Type B pancreatic cell (in vitro differentiated cells): Measurements from ENCODE around the gene MAD1L1. TPM values are rescaled to one million over a fixed set of nuclear protein-coding genes. Genes with fewer than 3 reads are reported as not detected.

Source experiments
- DNase-seq: peaks from one replicate; pipeline ENCODE4 v3.0.0; 2021; ENCODE audit warnings: mixed read lengths; ENCODE audit not compliant: unreplicated experiment; ENCODE audit errors: extremely low spot score
- H3K27ac Mint-ChIP-seq: 2 replicates; pipeline ENCODE4 v1.8.0; 2021; ENCODE audit warnings: mild to moderate bottlenecking, mixed read lengths
- H3K27me3 Mint-ChIP-seq: 2 replicates; pipeline ENCODE4 v1.8.0; 2021; ENCODE audit warnings: mixed read lengths
- H3K36me3 Mint-ChIP-seq: 2 replicates; pipeline ENCODE4 v1.8.0; 2021; ENCODE audit warnings: mixed read lengths
- H3K4me1 Mint-ChIP-seq: one replicate; pipeline ENCODE4 v1.8.0; 2021; ENCODE audit warnings: mixed read lengths; ENCODE audit not compliant: unreplicated experiment
- H3K4me3 Mint-ChIP-seq: 2 replicates; pipeline ENCODE4 v1.8.0; 2021; ENCODE audit warnings: mild to moderate bottlenecking, mixed read lengths
- H3K9me3 Mint-ChIP-seq: 2 replicates; pipeline ENCODE4 v1.8.0; 2021; ENCODE audit warnings: mixed read lengths
- total RNA-seq: library from RNA; stranded (reverse); gene quantifications from 2 replicates; pipeline ENCODE4 v1.2.1, GENCODE V29; 2021; ENCODE audit warnings: low replicate concordance
- TF ChIP-seq, protein P1 (sequence below): fragments of 200-600 bp; sonication (generic); conservative IDR thresholded peaks from 2 replicates; pipeline ENCODE4 v1.5.0; 2021; ENCODE audit warnings: antibody characterized with exemption, mild to moderate bottlenecking

MAD1L1 gene
- total RNA-seq, 1 donor from 2014 or later: 40.7 TPM

DNA sequence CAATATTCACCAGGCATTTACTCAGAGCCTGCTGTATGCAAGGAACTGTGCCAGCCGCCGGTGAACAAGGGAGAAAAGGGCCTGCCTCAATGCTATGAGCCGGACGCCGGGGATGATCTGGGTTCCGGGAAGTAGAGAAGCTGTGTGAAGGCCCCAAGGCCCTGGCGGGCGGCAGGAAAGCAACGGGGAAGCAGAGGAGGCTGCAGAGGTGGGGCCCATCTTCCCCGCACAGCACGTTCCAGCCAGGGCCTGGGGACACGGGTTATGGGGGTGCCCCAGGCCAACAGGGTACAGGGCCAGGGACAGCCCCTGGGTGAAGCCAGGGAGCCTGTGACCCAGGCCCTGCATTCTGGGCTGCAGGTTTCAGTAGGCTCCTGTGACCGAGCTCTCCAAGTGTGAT lies 179.3 kb downstream of the MAD1L1 start:
- H3K9me3 Mint-ChIP-seq: no peaks in the 10 kb centered on the region

DNA sequence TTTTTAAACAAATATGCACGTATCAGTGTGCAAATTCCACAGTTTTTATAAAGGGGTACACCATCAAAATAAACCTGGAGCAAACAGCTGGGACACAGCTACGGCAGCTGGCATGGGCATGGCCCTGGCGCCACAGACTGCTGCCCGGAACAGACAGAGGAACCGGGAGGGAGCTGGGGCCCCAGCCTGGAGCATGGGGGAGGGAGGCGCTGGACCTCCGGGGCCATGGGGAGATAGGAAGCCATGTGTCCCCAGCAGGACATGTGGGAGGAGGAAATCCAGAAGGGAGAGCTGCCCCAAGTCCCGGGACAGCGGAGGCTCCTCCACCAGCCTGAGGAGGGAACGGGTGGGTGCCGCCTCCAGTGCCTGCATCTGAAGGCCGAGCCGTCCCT lies 180.1 kb downstream of the MAD1L1 start:
- TF ChIP-seq, protein P1, sequence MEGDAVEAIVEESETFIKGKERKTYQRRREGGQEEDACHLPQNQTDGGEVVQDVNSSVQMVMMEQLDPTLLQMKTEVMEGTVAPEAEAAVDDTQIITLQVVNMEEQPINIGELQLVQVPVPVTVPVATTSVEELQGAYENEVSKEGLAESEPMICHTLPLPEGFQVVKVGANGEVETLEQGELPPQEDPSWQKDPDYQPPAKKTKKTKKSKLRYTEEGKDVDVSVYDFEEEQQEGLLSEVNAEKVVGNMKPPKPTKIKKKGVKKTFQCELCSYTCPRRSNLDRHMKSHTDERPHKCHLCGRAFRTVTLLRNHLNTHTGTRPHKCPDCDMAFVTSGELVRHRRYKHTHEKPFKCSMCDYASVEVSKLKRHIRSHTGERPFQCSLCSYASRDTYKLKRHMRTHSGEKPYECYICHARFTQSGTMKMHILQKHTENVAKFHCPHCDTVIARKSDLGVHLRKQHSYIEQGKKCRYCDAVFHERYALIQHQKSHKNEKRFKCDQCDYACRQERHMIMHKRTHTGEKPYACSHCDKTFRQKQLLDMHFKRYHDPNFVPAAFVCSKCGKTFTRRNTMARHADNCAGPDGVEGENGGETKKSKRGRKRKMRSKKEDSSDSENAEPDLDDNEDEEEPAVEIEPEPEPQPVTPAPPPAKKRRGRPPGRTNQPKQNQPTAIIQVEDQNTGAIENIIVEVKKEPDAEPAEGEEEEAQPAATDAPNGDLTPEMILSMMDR: no peak
- H3K27me3 Mint-ChIP-seq: no peaks in the 10 kb centered on the region
- H3K4me3 Mint-ChIP-seq: no peak overlapping the region
- no peak for DNase-seq
- peaks cover 20% of the 10 kb centered on the region for H3K4me1 Mint-ChIP-seq
- no peaks in the 10 kb centered on the region for H3K9me3 Mint-ChIP-seq
- H3K27ac Mint-ChIP-seq: no peak overlapping the region
- H3K36me3 Mint-ChIP-seq: peaks cover 6% of the 10 kb centered on the region

More for the DNA sequence above, 179.3 kb downstream of the MAD1L1 start:
- TF ChIP-seq, protein P1: no peak
- no peak overlapping the region for H3K27ac Mint-ChIP-seq
- H3K36me3 Mint-ChIP-seq: peaks cover 4% of the 10 kb centered on the region
- peaks cover 18% of the 10 kb centered on the region for H3K4me1 Mint-ChIP-seq
- no peak for DNase-seq
- no peak overlapping the region for H3K4me3 Mint-ChIP-seq
- H3K27me3 Mint-ChIP-seq: no peaks in the 10 kb centered on the region

DNA sequence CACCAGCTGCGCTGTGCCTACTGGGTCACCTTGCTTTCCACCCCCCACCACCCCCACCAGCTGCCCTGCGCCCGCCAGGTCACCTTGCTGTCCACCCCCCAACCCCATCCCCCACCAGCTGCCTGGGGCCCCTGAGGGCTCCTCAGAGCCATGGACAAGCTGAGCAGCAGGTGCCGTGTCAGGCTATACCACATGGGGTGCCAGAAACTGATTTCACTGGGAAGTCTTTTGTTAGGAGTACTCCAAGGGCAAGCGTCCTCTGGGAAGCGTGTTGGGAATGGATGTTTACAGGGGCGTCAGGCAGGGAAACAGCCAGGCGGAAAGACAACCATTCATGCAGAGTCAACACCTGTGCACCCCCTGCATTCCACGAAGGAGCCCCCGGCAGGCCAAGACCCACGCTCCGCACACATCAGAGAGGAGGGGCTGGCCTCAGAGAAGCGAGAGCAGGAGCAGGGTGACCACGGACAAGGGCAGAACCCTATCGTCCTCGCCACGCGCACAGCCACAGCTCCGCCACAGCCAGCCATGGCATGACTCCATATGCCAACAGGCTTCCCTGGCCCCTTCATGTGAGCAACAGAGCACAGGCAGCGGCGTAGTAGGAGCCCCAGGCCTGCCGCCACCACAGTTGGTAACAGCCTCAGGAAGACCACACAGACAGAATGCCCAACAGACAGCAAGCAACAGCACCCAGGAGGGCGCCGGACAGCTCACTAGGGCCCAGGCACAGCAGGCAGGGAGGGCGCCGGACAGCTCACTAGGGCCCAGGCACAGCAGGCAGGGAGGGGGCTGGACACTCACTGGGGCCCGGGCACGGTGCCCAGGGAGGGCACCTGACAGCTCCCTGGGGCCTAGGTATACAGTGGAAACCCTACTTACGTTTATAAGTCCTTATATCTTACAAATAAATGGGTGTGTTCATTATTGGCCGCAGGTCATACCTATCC lies 180.8 kb downstream of the MAD1L1 start:
- Mint-ChIP-seq H3K36me3 (peaks cover 3% of the 10 kb centered on the region), H3K4me3 (no peak overlapping the region), H3K9me3 (no peaks in the 10 kb centered on the region), H3K4me1 (peaks cover 25% of the 10 kb centered on the region), H3K27ac (no peak overlapping the region), H3K27me3 (no peaks in the 10 kb centered on the region)
- no peak for DNase-seq
- TF ChIP-seq, protein P1: no peak

DNA sequence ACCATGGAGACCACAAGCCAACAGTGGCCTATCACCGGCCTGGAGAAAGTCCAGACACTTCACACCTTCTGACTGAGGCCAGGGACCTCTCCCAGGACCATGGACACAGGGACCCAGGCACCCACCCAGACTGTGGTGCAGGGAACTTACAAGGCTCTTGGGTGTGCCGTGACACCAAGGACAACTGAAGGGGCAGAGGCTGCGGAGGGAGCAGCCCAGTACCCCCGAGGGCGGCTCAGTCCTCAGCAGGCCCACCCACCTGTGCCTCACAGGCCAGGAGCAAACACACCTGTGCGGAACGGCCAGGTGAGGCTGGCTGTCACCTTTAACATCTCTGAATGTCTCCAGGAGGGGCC lies 182.3 kb downstream of the MAD1L1 start:
- H3K36me3 Mint-ChIP-seq: peaks cover 3% of the 10 kb centered on the region
- DNase-seq: no peak
- TF ChIP-seq, protein P1: no peak

DNA sequence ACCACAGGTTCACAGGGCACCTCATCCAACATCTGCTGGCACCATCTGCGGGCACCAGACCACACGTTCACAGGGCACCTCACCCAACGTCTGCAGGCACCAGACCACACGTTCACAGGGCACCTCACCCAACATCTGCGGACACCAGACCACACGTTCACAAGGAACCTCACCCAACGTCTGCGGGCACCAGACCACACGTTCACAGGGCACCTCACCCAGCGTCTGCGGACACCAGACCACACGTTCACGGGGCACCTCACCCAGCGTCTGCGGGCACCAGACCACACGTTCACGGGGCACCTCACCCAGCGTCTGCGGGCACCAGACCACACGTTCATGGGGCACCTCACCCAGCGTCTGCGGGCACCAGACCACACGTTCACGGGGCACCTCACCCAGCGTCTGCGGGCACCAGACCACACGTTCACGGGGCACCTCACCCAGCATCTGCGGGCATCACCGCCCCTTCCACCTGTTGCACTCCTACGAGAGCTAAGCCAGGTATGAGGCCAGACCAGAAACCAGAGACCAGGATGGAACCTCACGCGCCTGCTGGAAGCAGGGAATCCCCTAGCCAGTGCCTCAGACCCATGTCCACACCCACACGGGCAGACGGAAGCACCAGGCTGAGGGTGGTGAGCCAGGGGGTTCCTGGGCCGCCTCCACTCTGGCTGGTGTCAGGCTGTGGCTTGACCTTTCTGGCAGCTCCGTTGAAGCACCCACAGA lies 182.8 kb downstream of the MAD1L1 start:
- no peak overlapping the region for H3K4me3 Mint-ChIP-seq
- no peak for DNase-seq
- TF ChIP-seq, protein P1: no peak
- H3K36me3 Mint-ChIP-seq: peaks cover 3% of the 10 kb centered on the region
- no peak overlapping the region for H3K27ac Mint-ChIP-seq
- no peaks in the 10 kb centered on the region for H3K9me3 Mint-ChIP-seq
- H3K4me1 Mint-ChIP-seq: peaks cover 23% of the 10 kb centered on the region
- no peaks in the 10 kb centered on the region for H3K27me3 Mint-ChIP-seq

More for the DNA sequence above, 182.3 kb downstream of the MAD1L1 start:
- no peak overlapping the region for H3K27ac Mint-ChIP-seq
- H3K9me3 Mint-ChIP-seq: no peaks in the 10 kb centered on the region
- H3K4me1 Mint-ChIP-seq: peaks cover 23% of the 10 kb centered on the region
- no peaks in the 10 kb centered on the region for H3K27me3 Mint-ChIP-seq
- no peak overlapping the region for H3K4me3 Mint-ChIP-seq
